ENCODE results near the gene OR5A2. TPM values are rescaled to one million over a fixed set of nuclear protein-coding genes. Genes with fewer than 3 reads are reported as not detected.

OR5A2 gene
- total RNA-seq, 6 experiments from 2014 or later = not detected

GRCh38 chr11:59413646-59414045 lies 12.6 kb downstream of the OR5A2 start:
- TF ChIP-seq POLR2A (IDR thresholded peaks at IDR 0.05) = no peak
- TF ChIP-seq, protein P1, sequence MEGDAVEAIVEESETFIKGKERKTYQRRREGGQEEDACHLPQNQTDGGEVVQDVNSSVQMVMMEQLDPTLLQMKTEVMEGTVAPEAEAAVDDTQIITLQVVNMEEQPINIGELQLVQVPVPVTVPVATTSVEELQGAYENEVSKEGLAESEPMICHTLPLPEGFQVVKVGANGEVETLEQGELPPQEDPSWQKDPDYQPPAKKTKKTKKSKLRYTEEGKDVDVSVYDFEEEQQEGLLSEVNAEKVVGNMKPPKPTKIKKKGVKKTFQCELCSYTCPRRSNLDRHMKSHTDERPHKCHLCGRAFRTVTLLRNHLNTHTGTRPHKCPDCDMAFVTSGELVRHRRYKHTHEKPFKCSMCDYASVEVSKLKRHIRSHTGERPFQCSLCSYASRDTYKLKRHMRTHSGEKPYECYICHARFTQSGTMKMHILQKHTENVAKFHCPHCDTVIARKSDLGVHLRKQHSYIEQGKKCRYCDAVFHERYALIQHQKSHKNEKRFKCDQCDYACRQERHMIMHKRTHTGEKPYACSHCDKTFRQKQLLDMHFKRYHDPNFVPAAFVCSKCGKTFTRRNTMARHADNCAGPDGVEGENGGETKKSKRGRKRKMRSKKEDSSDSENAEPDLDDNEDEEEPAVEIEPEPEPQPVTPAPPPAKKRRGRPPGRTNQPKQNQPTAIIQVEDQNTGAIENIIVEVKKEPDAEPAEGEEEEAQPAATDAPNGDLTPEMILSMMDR (IDR thresholded peaks at IDR 0.05) = no peak
- ATAC-seq (no peak), DNase-seq (no peak)
- intact Hi-C loops (cut with DNase I) = no loop called here
- H3K27me3 ChIP-seq = no peaks in the 10 kb centered on the region
- H3K4me1 ChIP-seq = no peaks in the 10 kb centered on the region
- H3K4me3 ChIP-seq = no peak overlapping the region
- H3K36me3 ChIP-seq = no peaks in the 10 kb centered on the region
- no peaks in the 10 kb centered on the region for H3K9me3 ChIP-seq
- WGBS (ENCODE audit: insufficient coverage, low coverage, low lambda C conversion rate, missing lambda C conversion rate) = 21% methylated on average over 2 of the region's 2 CpGs
- H3K27ac ChIP-seq = no peak overlapping the region

- Histone ChIP-seq H3K9me3 (no peaks in the 10 kb centered on the region), H3K27me3 (no peaks in the 10 kb centered on the region), H3K4me1 (peaks cover 0 to 23% (median 11%) of the 10 kb centered on the region in 4 donors), H3K36me3 (no peaks in the 10 kb centered on the region), H3K27ac (no peak overlapping the region), H3K4me3 (no peak overlapping the region)
- no peak for ATAC-seq
- TF ChIP-seq, protein P1 (IDR thresholded peaks at IDR 0.05) = no peak
- TF ChIP-seq POLR2A (IDR thresholded peaks at IDR 0.05) = no peak
- intact Hi-C loops (cut with DNase I) = no loop called here
- no peak for DNase-seq
Measured at GRCh38 chr11:59403546-59403945, 22.7 kb downstream of the OR5A2 start.

DNA sequence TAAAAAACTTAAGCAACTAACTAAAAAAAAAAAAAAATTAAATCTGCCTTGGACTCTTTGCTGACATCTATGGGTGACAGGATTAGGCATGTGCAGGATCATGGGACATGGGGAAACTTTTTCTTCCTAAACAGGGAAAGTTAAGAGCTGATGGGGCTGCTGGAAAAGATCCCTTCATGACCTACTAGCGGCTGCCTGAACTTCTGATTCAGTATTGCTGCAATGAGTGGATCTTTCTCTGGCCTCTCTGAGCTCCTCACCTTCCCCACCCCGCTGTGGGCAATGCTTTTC lies 25.0 kb downstream of the OR5A2 start:
- H3K36me3 ChIP-seq = no peaks in the 10 kb centered on the region
- intact Hi-C loops (cut with DNase I) = no loop called here
- H3K4me1 ChIP-seq = peaks cover 0 to 23% (median 11%) of the 10 kb centered on the region in 4 donors
- DNase-seq (no peak), ATAC-seq (peak; percentile 49 to 75 (median 62))
- TF ChIP-seq, protein P1 (IDR thresholded peaks at IDR 0.05) = peak; percentile 11 to 40 (median 30)
- TF ChIP-seq POLR2A (IDR thresholded peaks at IDR 0.05) = no peak
- peak overlapping the region in 1 of 3 donors; percentile 9 for H3K4me3 ChIP-seq
- WGBS (ENCODE audit: insufficient coverage, low coverage, low lambda C conversion rate, missing lambda C conversion rate) = 52% methylated on average over 2 of the region's 2 CpGs
- peak overlapping the region; percentile 13 to 72 (median 42) for H3K27ac ChIP-seq
- no peaks in the 10 kb centered on the region for H3K27me3 ChIP-seq
- H3K9me3 ChIP-seq = no peaks in the 10 kb centered on the region

GRCh38 chr11:59400461-59401261 lies 25.6 kb downstream of the OR5A2 start:
- TF ChIP-seq, protein P1 (IDR thresholded peaks at IDR 0.05) = no peak
- no peak for TF ChIP-seq POLR2A (IDR thresholded peaks at IDR 0.05)
- H3K36me3 ChIP-seq = no peaks in the 10 kb centered on the region
- intact Hi-C loops (cut with DNase I) = no loop called here
- DNase-seq (no peak), ATAC-seq (peak; percentile 60 to 83 (median 78))
- WGBS (ENCODE audit: insufficient coverage, low coverage, low lambda C conversion rate, missing lambda C conversion rate) = 39% methylated on average over 3 of the region's 3 CpGs
- H3K27me3 ChIP-seq = no peaks in the 10 kb centered on the region
- H3K4me1 ChIP-seq = peaks cover 0 to 23% (median 11%) of the 10 kb centered on the region in 4 donors
- H3K27ac ChIP-seq = peak overlapping the region; percentile 13 to 72 (median 42)
- peak overlapping the region in 1 of 3 donors; percentile 9 for H3K4me3 ChIP-seq
- H3K9me3 ChIP-seq = no peaks in the 10 kb centered on the region
